ENCODE data around the gene TRIP6. TPM values are rescaled to one million over a fixed set of nuclear protein-coding genes. Genes with fewer than 3 reads are reported as not detected.

The TRIP6 gene
- total and polyA plus RNA-seq, 2 donors (not counting 1 experiment from before 2014, with no cell fraction given) = 6.8 to 13.8 TPM

- H3K4me2 ChIP-seq (replicated peaks; ENCODE audit: low read depth, low read length, poor library complexity, severe bottlenecking) = no peak overlapping the region
- CTCF ChIA-PET = interaction anchor here (3.4 to 3.8 kb wide), 2 partner anchors 10 to 33 kb away, joined by 16 to 17 read pairs; partner anchors contain the start of genes SLC12A9 and SRRT
- H4K20me1 ChIP-seq (ENCODE audit: control insufficient read depth, insufficient read depth, low read length, poor library complexity, severe bottlenecking) = peaks cover 56% of the 10 kb centered on the region
- H3K27me3 ChIP-seq (replicated peaks in 1 of 4; ENCODE audit: control extremely low read depth in 1 of 4, control insufficient read depth in 3 of 4, insufficient read depth in 4 of 4, low read length in 3 of 4) = no peaks in the 10 kb centered on the region
- DNase-seq = no peak
- no peak overlapping the region for H3K27ac ChIP-seq (ENCODE audit: low read length in 2 of 2)
- Mint-ChIP-seq H3K27ac (no peak overlapping the region), H3K9me3 (ENCODE audit: insufficient read depth) (no peaks in the 10 kb centered on the region), H3K4me3 (no peak overlapping the region), H3K27me3 (no peaks in the 10 kb centered on the region), H3K4me1 (peaks cover 44% of the 10 kb centered on the region)
- TF ChIP-seq, protein P1, sequence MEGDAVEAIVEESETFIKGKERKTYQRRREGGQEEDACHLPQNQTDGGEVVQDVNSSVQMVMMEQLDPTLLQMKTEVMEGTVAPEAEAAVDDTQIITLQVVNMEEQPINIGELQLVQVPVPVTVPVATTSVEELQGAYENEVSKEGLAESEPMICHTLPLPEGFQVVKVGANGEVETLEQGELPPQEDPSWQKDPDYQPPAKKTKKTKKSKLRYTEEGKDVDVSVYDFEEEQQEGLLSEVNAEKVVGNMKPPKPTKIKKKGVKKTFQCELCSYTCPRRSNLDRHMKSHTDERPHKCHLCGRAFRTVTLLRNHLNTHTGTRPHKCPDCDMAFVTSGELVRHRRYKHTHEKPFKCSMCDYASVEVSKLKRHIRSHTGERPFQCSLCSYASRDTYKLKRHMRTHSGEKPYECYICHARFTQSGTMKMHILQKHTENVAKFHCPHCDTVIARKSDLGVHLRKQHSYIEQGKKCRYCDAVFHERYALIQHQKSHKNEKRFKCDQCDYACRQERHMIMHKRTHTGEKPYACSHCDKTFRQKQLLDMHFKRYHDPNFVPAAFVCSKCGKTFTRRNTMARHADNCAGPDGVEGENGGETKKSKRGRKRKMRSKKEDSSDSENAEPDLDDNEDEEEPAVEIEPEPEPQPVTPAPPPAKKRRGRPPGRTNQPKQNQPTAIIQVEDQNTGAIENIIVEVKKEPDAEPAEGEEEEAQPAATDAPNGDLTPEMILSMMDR (IDR thresholded peaks at IDR 0.05) = no peak
- TF ChIP-seq EZH2 (IDR thresholded peaks at IDR 0.05; ENCODE audit: borderline replicate concordance, insufficient read depth, low read depth, low read length, poor library complexity, severe bottlenecking) = no peak
- 98% methylated on average over 17 of the region's 29 CpGs for WGBS (ENCODE audit: insufficient coverage)
- H3K79me2 ChIP-seq (ENCODE audit: control insufficient read depth, insufficient read depth, low read length) = peaks cover 36% of the 10 kb centered on the region
- H3K36me3 ChIP-seq (replicated peaks in 1 of 2; ENCODE audit: control extremely low read depth in 1 of 2, control insufficient read depth in 1 of 2, extremely low read depth in 1 of 2, insufficient read depth in 2 of 2, low read length in 1 of 2) = peaks cover 0 to 78% of the 10 kb centered on the region in 2 experiments
- intact Hi-C loops (cut with micrococcal nuclease) = no loop called here
- POLR2A ChIA-PET = interaction anchor here (5.6 kb wide), 1 partner anchor 9 kb away, joined by 84 read pairs; the partner anchor contains the start of gene SRRT
- no peak overlapping the region for H2AFZ ChIP-seq (ENCODE audit: insufficient read depth, low read depth, low read length, poor library complexity, severe bottlenecking)
- H3K4me1 ChIP-seq (ENCODE audit: control insufficient read depth in 2 of 2, insufficient read depth in 2 of 2, low read length in 2 of 2) = peaks cover 28 to 34% of the 10 kb centered on the region in 2 donors
- no peak overlapping the region for H3K4me3 ChIP-seq (ENCODE audit: control extremely low read depth in 1 of 5, extremely low read depth in 1 of 5, insufficient read depth in 1 of 5, low read depth in 2 of 5, low read length in 4 of 5)
- H3K9ac ChIP-seq (ENCODE audit: low read length) = no peak overlapping the region
- H3K9me3 ChIP-seq (ENCODE audit: control extremely low read depth in 1 of 3, control insufficient read depth in 2 of 3, insufficient read depth in 1 of 3, low read length in 2 of 3) = peaks cover 0 to 16% (median 0%) of the 10 kb centered on the region in 3 donors
- ATAC-seq (ENCODE audit: low read depth) = no peak
These were observed 17.7 kb downstream of the TRIP6 start for GRCh38 chr7:100884736-100885439.

Data from B cell (primary cell).